Brain pericyte (primary cell): ENCODE data around the gene TPSAB1.
"Not testable (repeated sequence)": the region's sequence is repeated elsewhere in the genome, so short reads cannot be mapped to it uniquely, and the experiment has no call there.

Source experiments
- DNase-seq: peaks from one replicate; pipeline ENCODE4 v3.0.0-alpha.2; 2012; ENCODE audit warnings: low read depth, low spot score

The TPSAB1 gene

DNA sequence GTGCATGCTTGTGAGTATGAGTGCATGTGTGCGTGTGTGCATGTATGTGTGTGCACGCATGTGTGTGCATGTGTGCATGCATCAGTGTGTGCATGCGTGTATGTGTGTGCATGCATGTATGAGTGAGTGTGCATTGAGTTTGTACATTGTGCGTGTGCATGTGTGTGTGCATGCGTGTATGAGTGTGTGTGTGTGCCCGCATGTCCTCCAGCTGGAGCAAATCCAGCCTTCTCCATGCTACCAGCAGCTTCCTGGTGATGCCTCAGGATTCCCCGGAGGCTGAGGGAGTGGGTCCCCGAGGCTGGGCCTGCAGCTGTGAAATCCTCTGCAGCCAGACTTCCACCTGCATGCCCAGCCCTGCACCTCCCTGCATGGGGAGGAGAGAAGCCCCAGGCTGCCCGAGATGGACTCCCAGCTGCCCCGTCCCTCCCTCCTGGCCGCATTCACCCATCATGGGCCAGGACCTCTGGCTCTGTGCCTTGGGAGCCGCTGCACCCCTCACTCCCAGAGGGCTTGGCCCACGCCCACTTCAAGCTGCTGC, 24.7 kb downstream of the TPSAB1 start:
- no peak for DNase-seq

DNA sequence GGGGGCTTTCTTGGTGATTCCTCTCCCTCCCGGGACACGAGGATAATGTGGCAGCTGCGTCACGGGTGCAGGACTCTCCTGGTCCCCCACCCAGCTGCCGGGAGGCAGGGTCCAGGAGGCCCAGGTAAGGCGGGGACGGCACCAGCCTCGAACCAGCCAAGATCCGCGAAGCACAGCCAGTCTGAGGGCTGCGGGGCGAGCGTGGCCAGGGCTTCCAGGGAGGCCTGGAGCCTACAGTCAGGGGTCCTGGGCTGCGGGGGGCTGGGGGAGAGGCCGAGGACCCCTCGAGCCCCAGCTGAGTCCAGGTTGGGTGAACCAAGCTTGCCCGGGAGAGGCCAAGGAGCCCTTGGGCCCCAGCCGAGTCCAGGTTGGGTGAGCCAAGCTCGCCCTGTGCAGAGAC, 25.3 kb downstream of the TPSAB1 start:
- no peak for DNase-seq

DNA sequence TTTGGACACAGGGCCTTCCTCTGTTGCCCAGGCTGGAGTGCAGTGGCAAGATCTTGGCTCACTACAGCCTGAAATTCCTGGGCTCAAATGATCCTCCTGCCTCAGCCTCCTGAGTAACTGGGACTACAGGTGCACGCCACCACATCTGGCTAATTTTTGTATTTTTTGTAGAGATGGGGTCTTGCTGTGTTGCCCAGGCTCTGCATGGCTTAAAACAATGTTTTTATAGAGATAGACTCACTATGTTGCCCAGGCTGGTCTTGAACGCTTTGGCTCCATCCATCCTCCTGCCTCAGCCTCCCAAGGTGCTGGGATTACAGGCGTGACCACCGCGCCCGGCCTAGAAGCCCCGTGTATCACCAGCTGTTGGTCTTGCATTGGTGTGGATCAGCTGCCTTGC, 28.9 kb downstream of the TPSAB1 start:
- DNase-seq = not testable (repeated sequence)

DNA sequence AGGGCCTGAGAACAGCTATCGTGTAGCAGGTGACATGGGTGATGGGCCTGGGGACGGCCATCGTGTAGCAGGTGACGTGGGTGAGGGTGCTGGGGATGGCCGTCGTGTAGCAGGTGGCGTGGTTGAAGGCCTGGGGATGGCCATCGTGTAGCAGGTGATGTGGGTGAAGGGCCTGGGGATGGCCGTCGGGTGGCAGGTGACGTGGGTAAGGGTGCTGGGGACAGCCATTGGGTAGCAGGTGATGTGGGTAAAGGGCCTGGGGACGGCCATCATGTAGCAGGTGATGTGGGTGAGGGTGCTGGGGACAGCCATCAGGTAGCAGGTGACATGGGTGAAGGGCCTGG, 30.8 kb downstream of the TPSAB1 start:
- DNase-seq = no peak

DNA sequence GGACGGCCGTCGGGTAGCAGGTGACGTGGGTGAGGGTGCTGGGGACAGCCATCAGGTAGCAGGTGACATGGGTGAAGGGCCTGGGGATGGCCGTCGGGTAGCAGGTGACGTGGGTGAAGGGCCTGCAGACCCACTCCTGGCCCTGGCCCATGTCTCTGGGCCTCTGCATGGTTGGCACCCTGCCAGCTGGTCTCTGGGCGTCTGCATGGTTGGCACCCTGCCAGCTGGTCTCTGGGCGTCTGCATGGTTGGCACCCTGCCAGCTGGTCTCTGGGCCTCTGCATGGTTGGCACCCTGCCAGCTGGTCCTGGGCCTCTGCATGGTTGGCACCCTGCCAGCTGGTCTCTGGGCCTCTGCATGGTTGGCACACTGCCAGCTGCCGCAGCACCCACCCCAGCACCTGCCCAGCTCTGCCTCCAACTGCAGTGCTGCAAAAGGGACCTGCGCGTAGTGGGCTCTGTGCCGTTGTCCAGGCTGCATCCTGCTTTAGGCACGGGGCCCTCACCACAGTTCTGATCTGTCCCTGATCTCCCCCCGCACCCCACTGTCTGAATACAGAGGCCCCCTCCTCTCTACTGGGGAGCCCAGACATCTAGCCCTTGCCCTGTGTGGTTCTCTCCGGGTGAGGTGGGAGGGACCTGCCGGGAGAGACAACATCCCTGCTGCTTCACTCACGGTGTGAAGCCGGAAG, 31.4 kb downstream of the TPSAB1 start:
- not testable (repeated sequence) for DNase-seq

DNA sequence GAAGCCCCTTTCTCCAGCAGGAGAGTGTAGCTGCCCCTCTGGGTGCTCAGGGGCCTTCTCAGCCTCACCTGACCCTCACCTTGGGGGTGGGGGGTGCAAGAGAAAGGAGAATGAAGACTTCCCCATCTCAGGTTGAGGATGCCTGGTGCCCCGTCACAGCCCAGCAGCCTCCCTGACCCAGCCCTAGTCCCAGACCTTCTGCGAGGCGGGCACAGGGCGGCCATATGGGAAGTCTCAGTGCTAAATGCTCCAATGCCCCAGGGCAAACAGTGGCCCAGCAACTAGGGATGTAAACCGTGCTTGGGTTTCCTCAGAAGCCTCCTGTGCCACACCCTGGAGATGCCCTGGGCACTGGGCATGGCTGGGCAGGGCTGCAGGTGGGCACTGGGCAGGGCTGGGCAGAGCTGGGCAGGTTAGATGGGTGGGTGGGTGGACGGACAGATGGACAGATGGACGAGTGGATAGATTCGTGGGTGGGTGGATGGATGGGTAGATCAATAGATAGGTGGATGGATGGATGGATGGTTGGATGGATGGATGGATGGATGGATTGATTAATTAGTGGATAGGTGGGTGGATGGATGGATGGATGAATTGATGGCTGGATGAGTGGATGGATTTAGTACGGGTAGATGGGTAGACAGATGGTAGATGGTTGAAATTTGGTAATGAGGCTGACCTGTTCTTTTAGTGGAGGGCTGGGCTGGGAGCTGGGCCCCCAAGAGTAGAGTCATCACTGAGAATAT, 32.1 kb downstream of the TPSAB1 start:
- DNase-seq = no peak

DNA sequence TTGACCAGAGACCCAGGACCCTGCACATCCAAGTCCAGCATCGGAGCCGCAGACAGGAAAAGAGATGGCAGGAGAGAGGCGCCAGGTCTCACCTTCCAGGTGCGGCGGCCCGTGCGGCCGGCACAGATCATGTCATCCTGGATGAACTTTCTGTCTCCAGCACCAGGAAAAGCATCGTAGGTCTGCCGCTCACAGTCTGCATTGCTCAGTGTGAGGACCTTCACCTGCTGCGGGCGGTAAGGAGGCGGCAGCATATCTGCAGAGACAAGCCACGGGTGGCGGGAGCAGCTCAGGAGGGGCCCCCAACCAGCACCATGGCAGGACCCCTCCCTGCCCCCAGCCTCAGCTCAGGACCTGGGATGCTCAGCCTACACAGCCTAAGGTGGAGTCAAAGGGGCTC, 33.3 kb downstream of the TPSAB1 start:
- no peak for DNase-seq

DNA sequence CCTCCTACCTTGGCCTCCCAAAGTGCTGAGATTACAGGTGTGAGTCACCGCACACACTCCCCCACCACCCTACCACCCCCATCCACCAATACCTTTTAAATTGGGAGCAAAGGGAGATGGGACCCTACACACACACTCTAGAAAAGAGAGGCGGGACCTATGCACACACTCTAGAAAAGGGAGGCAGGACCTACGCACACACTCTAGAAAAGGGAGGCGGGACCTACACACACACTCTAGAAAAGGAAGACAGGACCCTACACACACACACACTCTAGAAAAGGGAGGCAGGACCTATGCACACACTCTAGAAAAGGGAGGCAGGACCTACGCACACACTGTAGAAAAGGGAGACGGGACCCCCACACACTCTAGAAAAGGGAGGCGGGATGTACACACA, 34.3 kb downstream of the TPSAB1 start:
- no peak for DNase-seq

DNA sequence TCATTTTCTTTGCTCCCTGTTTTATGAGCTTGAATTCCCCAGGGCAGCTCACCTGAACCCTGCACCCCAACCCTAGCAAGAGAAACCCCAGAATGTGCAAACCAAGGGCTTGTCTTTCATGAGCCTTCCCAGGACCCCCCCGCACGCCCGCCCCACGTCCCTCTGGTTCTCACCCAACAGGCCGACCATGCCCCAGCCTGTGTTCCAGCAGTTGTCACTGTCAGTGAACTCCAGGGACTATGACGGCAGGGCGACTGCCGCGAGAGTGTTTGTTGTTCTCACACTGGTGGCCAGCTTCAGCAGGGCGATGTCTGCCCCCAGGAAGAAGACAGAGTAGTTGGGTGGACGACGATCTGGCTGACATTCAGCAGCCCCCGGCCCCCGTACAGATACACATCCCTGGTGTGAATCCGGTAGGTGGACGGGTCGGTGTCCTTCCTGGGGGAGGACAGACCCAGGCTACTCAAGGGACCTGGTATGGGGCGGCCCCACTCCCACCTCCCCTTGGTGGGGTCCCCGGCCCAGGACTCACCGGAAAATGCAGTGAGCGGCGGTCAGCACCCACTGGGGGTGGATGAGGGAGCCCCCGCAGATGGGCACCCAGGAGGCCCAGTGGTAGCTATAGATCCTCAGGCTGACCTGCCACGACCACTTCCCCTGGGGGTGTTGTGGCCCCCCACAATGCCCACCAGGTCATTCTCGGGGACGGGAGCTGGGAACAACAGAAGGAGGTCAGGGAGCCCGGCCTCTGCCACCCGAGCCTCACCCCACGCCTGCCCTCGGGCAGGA, 35.5 kb downstream of the TPSAB1 start:
- DNase-seq = no peak

DNA sequence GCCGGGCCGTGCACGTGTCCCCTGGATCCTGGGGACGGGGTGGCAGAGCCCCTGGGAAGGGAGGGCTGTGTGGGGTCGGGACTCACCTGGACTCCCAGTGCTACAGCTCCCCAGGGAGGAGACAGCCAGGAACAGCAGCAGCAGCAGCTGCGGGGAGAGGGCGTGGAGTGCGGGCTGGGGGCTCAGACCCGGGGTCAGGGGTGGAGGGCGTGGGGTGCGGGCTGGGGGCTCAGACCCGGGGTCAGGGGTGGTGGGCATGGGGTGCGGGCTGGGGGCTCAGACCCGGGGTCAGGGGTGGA, 36.0 kb downstream of the TPSAB1 start:
- DNase-seq = no peak

DNA sequence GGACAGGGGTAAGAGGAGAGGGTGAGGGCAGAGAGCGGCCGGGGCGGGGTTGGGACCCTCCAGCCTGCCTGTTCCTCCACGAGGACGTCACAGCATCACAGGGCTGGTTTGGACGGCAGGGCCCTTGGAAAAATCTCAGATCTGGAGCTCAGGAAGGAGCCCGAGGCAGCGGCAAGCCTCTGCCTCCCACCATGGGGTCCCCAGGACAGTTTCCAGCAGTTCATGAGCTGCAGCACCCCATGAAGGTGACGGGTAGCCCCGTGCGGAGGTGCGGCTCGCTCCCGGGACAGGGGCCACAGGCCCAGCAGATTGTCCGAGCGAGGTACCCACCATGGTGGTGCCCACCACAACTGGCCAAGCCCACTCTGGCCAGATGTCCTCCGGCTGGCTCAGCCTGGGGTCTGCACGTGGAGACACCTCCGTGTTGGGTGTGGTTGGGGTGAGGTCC, 36.7 kb downstream of the TPSAB1 start:
- DNase-seq = no peak

DNA sequence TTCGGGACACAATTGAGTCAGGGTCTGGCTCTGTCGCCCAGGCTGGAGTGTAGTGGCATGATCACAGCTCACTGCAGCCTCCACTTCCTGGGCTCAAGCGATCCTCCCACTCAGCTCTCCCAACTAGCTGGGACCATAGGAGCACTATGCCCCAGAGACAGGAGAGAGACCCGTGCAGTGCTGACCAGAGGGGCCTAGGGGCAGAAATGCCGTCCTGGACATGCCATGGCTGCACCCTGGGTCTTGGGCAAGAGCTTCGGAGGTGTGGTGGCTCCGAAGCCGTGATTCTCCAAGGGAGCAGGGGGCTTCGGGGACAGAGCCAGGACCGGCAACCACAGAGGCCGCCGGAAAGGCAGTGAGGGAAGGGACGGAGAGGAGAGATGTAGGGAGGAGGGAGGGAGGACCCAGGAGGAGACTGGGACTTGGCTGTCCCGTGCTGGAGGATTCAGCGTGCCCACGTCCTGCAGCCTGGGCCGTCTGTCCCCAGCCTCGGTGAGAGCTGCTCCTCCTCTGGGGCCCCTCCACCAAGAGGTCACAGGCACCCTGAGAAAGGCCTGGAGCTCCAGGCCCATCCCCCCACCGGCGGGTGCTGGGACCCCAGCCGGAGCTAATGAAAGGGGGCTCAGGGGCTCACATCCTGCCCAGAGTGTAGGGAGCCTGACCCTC, 37.2 kb downstream of the TPSAB1 start:
- DNase-seq = no peak

DNA sequence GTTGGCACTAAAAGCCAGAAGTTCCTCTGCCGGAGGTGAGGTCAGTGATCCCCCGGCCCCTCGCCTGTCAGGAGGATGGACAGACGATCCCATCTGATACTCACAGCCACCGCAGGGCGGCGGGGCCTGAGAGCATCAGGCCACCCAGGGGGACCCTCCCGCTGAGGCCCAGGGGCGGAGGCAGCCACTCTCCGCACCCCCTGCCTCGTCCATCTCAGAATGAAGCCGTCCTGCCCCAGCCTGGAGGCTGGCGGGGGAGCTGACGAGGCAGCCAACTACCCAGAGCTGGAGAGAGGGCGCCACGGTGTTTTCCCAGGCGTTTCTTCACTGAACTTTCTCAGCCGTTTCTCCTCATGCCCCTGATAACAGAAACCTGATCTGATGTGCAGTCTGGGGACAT, 38.0 kb downstream of the TPSAB1 start:
- no peak for DNase-seq

DNA sequence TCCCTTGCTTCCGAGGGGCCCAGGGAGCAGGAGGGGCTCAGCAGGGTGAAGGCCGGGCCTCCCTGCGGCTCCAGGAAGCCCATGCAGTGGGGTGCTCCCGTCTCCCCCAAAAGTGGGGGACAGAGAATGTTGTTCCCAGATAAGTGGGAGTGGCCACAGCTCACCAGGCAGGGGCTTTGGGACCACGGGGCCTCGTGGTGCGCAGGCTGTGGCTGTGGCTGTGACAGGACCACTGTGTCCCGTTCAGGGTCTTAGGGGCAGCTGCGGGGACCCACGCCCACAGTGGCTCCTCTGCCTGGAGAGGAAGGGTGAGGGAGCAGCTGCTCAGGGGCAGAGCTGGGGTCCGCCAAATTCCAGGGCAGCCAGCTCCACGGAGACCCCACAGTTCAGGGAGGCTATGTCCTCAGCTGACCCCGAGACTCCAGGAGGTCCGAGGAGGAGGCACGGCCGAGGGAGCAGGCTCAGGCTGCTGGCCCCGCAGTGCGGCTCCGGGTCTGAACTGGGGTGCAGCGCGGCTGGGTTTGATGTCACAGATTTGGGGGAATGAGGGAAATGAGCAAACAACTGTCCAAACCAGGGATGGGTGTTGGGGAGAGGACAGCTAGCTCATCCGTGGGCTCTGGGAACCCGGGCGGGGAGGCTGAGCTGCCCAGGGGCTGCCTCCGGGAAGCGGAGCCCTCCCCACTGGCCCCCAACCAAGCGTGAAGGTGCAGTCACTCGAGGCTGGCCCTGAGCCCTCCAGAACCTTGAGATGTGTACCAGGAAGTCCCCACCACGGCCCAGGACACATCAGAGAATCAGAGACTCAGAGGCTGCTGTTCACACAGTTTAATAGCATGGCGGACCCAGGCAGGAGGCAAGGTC, 38.8 kb downstream of the TPSAB1 start:
- DNase-seq = no peak

DNA sequence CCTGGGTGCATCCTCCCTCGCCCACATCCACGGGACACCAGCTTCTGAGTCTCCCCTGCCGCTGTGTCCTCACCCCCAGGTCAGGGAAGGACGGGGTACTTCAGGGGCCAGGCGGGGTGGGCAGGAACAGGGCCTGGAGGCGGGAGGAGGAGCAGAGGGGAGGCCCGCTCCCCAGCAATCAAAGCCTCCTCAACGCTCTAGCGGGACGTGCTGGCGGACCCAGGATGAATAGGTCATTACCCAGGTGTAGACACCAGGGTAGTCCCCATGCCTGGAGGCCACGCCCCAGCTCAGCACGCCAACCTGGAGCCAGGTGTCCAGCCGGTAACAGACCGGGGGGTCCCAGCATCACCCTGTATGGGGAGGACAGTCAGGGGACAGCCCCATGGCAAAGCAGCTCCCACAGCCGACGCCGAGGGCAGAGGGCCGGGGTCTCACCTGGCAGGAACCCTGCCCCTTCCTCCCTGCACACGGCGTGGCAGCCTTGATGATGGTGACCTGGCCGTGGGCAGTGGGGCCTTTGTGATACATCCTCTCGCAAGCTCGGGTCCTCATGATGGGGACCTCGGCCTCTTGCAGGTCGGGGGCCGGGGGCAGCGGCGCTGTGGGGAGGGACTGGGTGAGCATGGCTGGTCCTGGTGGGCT, 39.6 kb downstream of the TPSAB1 start:
- no peak for DNase-seq

DNA sequence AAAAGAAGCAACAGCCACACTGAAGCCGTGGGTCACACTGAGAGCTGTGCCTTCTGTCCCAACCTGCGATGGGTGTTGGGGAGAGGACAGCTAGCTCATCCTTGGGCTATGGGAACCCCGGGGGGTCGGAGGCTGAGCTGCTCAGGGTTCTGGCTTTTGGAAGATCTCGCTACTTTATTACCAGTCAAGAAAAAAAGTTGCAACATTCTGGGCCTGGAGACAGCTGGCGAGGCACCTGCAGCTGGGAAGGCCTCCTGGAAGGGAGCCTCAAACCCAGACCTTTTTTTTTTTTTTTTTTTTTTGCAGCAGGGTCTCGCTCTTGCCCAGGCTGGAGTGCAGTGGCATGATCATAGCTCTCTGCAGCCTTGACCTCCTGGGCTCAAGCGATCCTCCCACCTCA, 40.3 kb downstream of the TPSAB1 start:
- DNase-seq = no peak

DNA sequence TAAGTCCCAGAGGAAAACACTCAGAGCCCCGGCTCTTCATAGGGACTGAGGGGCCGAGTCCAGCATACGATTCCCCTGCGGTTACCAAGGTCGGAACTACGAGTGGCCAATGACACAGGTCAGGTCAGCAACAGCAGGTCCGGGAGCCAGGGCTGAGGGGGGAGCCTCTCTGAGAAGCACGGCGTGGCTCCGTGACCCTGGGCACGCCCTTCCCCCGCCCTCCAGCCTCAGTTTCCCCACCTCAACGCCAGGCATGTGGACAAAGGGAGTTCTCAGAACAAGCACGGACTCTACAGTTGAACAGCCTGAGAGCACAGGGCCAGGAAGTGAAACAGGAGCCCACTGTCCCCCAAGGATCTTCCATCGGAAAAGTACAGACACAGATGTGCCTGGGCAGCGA, 41.0 kb downstream of the TPSAB1 start:
- no peak for DNase-seq

DNA sequence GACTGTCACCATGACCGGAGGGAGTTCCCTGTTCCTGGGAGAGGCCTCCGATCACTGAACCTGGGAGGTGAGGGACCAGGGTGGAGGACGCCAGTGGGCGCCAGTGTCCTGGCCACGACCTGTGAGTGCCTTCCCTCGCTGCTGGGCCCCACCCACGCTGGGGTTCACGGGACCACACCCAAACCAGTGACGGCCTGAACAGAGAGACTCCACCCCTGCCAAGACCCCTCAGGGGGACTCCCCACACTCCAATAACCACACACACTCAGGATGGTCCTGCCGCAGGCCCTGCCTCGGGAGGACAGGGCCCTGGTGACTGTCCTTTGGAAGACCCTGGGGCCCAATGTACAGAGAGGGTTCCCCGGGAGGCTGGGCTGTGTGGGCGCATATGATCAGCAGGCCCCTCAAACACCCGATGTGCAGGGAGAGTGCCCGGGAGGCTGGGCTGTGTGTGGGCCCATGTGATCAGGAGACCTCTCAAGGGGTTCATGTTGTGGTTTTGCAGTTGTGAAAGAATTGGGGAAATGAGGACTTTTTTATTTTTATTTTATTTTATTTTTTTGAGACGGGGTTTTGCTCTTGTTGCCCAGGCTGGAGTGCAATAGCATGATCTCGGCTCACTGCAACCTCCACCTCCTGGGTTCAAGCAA, 41.9 kb downstream of the TPSAB1 start:
- no peak for DNase-seq

DNA sequence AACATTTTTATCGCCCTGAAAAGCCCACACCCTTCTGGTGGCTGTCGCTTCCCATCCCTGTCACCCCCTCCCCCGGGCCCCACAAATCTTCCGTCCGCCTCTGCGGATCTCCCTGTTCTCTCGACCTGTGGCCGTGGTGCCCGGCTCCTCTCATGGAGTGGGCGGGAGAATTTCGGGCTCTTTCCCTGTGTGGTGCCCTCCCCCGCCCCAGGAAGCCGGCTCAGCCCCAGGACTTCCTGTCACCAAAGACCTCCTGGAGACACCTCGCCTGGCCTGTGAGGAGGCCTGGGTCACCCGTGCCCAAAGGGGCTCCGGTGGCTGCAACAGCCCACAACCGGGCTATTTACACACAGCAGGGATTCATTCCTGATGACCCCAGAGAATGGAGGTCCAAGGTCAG, 42.8 kb downstream of the TPSAB1 start:
- no peak for DNase-seq

DNA sequence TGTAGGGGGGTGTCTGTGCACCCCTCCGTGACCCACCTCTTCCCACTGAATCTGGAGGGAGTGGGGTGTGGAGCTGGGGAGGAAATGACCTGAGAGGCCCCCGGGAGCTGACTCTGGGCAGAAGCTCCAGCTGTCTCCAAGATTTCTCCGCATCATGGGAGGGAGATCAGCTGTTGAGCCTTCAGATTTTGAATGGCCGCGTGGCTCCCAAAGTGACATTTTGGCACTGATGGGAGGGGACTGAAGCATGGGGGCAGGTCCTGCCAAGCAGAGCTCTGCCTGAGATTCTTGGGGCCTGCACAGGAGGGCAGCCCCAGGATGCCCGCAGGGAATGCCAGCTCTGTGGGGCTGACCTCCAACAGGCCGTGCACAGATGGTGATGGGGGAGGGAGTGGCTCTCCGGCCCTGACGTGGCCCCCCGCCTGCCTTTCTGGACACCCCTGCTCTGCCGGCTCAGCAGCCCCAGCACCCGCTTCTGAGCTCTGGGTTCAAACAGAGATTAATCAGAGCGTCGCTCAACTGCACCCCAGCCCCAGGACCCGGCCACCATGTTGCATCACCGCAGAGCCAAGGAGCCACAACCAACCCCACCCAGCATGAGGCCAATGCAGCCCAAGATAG, 43.6 kb downstream of the TPSAB1 start:
- DNase-seq = no peak
